Body of pancreas (tissue), 4 donors: ENCODE measurements around the gene KRTAP22-1. TPM values are rescaled to one million over a fixed set of nuclear protein-coding genes. Genes with fewer than 3 reads are reported as not detected.

ENCODE experiments used
- ATAC-seq: fragments of 150-250 bp; one replicate; pipeline ENCODE4 v1.9.1; 2016
- DNase-seq, 4 donors: peaks; one replicate each; pipeline ENCODE4 v3.0.0-alpha.2; 2019
- H3K27ac ChIP-seq, 4 donors: fragments of 200-600 bp; sonication (generic); 1 replicate in 3 of 4; 2 replicates in 1 of 4; pipeline versions ENCODE4 v1.5.1 to v1.6.1; 2016 to 2019; ENCODE audit warnings: mild to moderate bottlenecking in 1 of 4, mixed read lengths in 1 of 4, moderate library complexity in 1 of 4
- H3K27me3 ChIP-seq, 2 donors: fragments of 200-600 bp; sonication (generic); one replicate each; pipeline ENCODE4 v1.6.0; 2016; ENCODE audit warnings: mild to moderate bottlenecking in 1 of 2
- H3K36me3 ChIP-seq, 2 donors: fragments of 200-600 bp; sonication (generic); replicated peaks in 1 of 2; 2 replicates each; pipeline ENCODE4 v1.5.1; 2016; ENCODE audit warnings: low read depth in 2 of 2; ENCODE audit not compliant: insufficient read depth in 1 of 2
- H3K4me1 ChIP-seq: fragments of 200-600 bp; sonication (generic); one replicate; pipeline ENCODE4 v1.6.0; 2016
- H3K4me3 ChIP-seq, 2 donors: fragments of 200-600 bp; sonication (generic); 1 replicate in 1 of 2; 2 replicates in 1 of 2; pipeline ENCODE4 v1.5.1; 2016 to 2019
- H3K9me3 ChIP-seq, 3 donors: fragments of 200-600 bp; sonication (generic); 1 replicate in 2 of 3; 2 replicates in 1 of 3; pipeline ENCODE4 v1.5.1; 2016
- CTCF ChIP-seq, 7 experiments: fragments of 450-650 bp in 4 of 7; fragments of 200-600 bp in 3 of 7; sonication (generic) in 3 of 7; IDR thresholded peaks; one replicate each; pipeline ENCODE4 v1.5.1; 2016 to 2019; ENCODE audit warnings: antibody characterized with exemption in 7 of 7
- POLR2A ChIP-seq, 3 donors: fragments of 450-650 bp; IDR thresholded peaks; one replicate each; pipeline ENCODE4 v1.6.1; 2016; ENCODE audit warnings: antibody characterized with exemption in 3 of 3, mild to moderate bottlenecking in 2 of 3
- WGBS, 2 donors: methylation state at CpG; one replicate each; pipeline ENCODE4 v1.1.5; 2017; 5-methylcytosine and 5-hydroxymethylcytosine counted together
- intact Hi-C: fragments of 100-400 bp; cut with DNase I; formaldehyde crosslinking; loops from one replicate; pipeline ENCODE4 v1.15.1; 2023
- total RNA-seq, 2 donors: library from RNA; depleted of rRNA; stranded (reverse); fragments of >200 nt; gene quantifications; one replicate each; pipeline ENCODE4 v1.1.0, GENCODE V29; 2016

KRTAP22-1 gene
- total RNA-seq, 2 donors from 2014 or later = not detected

- DNase-seq = no peak
- Histone ChIP-seq H3K9me3 (no peaks in the 10 kb centered on the region), H3K36me3 (no peaks in the 10 kb centered on the region), H3K4me3 (no peak overlapping the region), H3K27me3 (no peaks in the 10 kb centered on the region), H3K27ac (no peak overlapping the region), H3K4me1 (no peaks in the 10 kb centered on the region)
- no peak for ATAC-seq
- intact Hi-C loops = no loop called here
- no peak for TF ChIP-seq CTCF (IDR thresholded peaks at IDR 0.05)
- no peak for TF ChIP-seq POLR2A (IDR thresholded peaks at IDR 0.05)
These were observed 19.2 kb downstream of the KRTAP22-1 start for GRCh38 chr21:30620080-30620479.

- Histone ChIP-seq H3K4me3 (no peak within 1 kb of the TSS), H3K36me3 (no peaks in the 10 kb centered on the region), H3K9me3 (no peaks in the 10 kb centered on the region), H3K27me3 (no peaks in the 10 kb centered on the region), H3K27ac (no peak within 1 kb of the TSS), H3K4me1 (no peaks in the 10 kb centered on the region)
- DNase-seq = no peak
- no peak for ATAC-seq
- TF ChIP-seq CTCF (IDR thresholded peaks at IDR 0.05) (no peak), POLR2A (IDR thresholded peaks at IDR 0.05) (no peak)
- intact Hi-C loops = no loop called here
- 70 to 80% methylated on average over 3 of the region's 3 CpGs for WGBS, 2 donors
These were observed 19.6 kb downstream of the KRTAP22-1 start, which contains the start of gene KRTAP20-4 for GRCh38 chr21:30620522-30620921. KRTAP20-4 (plus strand) TSS chr21:30620627.

GRCh38 chr21:30623362-30623761 lies 22.5 kb downstream of the KRTAP22-1 start:
- H3K4me3 ChIP-seq = no peak overlapping the region
- 68 to 82% methylated on average over 3 of the region's 3 CpGs for WGBS, 2 donors
- intact Hi-C loops = no loop called here
- H3K9me3 ChIP-seq = no peaks in the 10 kb centered on the region
- H3K36me3 ChIP-seq = no peaks in the 10 kb centered on the region
- TF ChIP-seq CTCF (IDR thresholded peaks at IDR 0.05) = no peak
- no peak for TF ChIP-seq POLR2A (IDR thresholded peaks at IDR 0.05)
- DNase-seq (no peak), ATAC-seq (no peak)
- no peak overlapping the region for H3K27ac ChIP-seq
- no peaks in the 10 kb centered on the region for H3K27me3 ChIP-seq
- no peaks in the 10 kb centered on the region for H3K4me1 ChIP-seq

- no peaks in the 10 kb centered on the region for H3K9me3 ChIP-seq
- H3K4me3 ChIP-seq = no peak overlapping the region
- 84 to 85% methylated on average over 3 to 4 of the region's 4 CpGs for WGBS, 2 donors
- no peaks in the 10 kb centered on the region for H3K27me3 ChIP-seq
- intact Hi-C loops = no loop called here
- DNase-seq = no peak
- no peaks in the 10 kb centered on the region for H3K36me3 ChIP-seq
- no peak for ATAC-seq
- TF ChIP-seq CTCF (IDR thresholded peaks at IDR 0.05) (no peak), POLR2A (IDR thresholded peaks at IDR 0.05) (no peak)
- no peak overlapping the region for H3K27ac ChIP-seq
- H3K4me1 ChIP-seq = no peaks in the 10 kb centered on the region
These were observed 24.7 kb downstream of the KRTAP22-1 start for GRCh38 chr21:30625449-30626165.

- DNase-seq = no peak
- 67 to 80% methylated on average over 4 of the region's 4 CpGs for WGBS, 2 donors
- no peak for TF ChIP-seq POLR2A (IDR thresholded peaks at IDR 0.05)
- TF ChIP-seq CTCF (IDR thresholded peaks at IDR 0.05) = no peak
These were observed 27.2 kb downstream of the KRTAP22-1 start for GRCh38 chr21:30628109-30628508.

More at GRCh38 chr21:30628109-30628508, 27.2 kb downstream of the KRTAP22-1 start:
- Histone ChIP-seq H3K36me3 (no peaks in the 10 kb centered on the region), H3K27ac (no peak overlapping the region), H3K4me3 (no peak overlapping the region), H3K9me3 (no peaks in the 10 kb centered on the region), H3K4me1 (no peaks in the 10 kb centered on the region), H3K27me3 (no peaks in the 10 kb centered on the region)
- ATAC-seq = no peak
- intact Hi-C loops = no loop called here
